GM18907 (cell line): Measurements from ENCODE around the gene MCCC1.

Experiments used
- ATAC-seq: cut with Tn5 transposase; IDR thresholded peaks from one replicate; pipeline ENCODE4 v1.9.1; 2021; ENCODE audit warnings: mild to moderate bottlenecking, moderate library complexity; ENCODE audit not compliant: unreplicated experiment

MCCC1 gene

DNA sequence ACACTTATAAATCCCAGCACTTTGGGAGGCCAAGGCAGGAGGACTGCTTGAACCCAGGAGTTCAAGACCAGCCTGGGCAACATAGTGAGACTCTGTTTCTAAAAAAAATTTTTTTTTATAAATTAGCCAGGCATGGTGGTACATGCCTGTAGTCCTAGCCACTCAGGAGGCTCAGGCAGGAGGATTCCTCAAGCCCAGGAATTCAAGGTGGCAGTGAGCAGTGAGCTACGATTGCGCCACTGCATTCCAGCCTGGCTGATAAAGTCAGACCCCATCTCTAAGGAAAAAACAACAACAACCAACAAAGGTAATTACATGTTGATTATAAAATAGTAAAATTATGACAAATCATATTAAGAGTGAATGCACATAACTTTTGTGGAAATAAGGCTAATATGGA is 40.9 kb downstream of the MCCC1 start:
- ATAC-seq: no peak

- ATAC-seq: no peak
Measured at GRCh38 chr3:183050706-183051105, 48.6 kb downstream of the MCCC1 start.

- no peak for ATAC-seq
Measured at GRCh38 chr3:183046883-183047282, 52.4 kb downstream of the MCCC1 start.

- peak; percentile 98 for ATAC-seq
Measured at GRCh38 chr3:183044547-183045229, 54.6 kb downstream of the MCCC1 start.

GRCh38 chr3:183038757-183039156 is 60.5 kb downstream of the MCCC1 start:
- ATAC-seq: peak; percentile 33

- peak; percentile 93 for ATAC-seq
Measured at GRCh38 chr3:183038221-183038620, 61.1 kb downstream of the MCCC1 start.

- no peak for ATAC-seq
Measured at GRCh38 chr3:183033746-183034145, 65.5 kb downstream of the MCCC1 start.

DNA sequence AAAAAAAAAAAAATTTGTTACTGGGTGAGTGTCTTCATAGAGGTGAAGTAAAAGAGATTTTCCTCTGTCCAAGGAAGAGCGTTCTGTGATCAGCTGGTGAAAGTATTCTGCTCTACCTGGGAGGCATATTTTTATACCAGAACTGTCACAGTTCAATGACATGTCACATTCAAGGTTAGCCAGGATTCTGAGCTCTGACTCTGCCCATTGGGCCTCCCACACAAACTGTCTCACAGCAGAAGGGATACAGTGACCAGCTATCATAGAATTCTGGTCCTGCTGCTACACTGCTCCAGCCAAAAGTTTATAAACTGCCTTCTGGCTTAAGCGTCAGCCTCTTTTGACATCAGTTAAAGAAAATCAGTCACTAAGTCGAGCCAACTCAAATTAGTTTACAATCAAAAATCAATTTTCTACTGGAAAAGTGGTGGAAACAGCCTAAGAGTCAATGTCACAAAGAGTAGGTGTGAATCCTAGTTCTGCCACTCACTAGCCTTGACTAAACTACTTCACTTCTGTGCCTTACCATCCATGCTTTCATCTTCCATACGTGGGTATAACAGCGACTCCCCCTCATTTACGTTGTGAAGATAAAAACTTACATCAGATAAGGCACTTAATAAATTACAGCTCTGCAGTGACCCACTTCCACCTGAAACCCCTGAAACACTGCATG is 66.3 kb downstream of the MCCC1 start:
- ATAC-seq: no peak

- ATAC-seq: no peak
Measured at GRCh38 chr3:183031826-183032225, 67.5 kb downstream of the MCCC1 start.

DNA sequence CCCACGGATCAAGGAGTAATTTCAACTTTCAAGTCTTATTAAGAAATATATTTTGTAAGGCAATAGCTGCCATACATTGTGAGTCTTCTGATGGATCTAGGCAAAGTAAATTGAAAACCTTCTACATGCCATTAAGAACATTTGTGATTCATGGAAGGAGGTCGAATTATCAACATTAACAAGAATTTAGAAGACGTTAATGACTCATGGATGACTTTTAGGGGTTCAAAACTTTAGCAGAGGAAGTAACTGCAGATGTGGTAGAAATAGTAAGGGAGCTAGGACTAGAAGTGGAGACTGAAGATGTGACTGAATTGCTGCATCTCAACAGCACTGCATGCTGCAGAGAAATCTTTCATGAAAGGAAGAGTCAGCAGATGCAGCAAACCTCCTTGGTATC is 70.9 kb downstream of the MCCC1 start:
- ATAC-seq: no peak

DNA sequence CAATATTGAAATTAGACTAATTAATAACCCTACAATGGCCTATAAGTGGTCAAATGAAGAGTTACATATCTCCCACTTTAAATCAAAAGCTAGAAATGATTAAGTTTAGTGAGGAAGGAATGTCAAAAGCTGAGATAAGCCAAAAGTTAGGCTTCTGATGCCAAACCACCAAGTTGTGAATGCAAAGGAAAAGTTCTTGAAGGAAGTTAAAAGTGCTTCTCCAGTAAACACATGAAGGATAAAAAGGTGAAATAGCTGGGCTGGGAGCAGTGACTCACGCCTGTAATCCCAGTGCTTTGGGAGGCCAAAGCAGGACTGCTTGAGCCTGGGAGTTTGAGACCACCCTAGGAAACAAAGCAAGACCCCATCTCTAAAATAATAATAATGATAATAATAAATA is 72.0 kb downstream of the MCCC1 start:
- ATAC-seq: no peak

- no peak for ATAC-seq
Measured at GRCh38 chr3:183022936-183023516, 76.3 kb downstream of the MCCC1 start.

DNA sequence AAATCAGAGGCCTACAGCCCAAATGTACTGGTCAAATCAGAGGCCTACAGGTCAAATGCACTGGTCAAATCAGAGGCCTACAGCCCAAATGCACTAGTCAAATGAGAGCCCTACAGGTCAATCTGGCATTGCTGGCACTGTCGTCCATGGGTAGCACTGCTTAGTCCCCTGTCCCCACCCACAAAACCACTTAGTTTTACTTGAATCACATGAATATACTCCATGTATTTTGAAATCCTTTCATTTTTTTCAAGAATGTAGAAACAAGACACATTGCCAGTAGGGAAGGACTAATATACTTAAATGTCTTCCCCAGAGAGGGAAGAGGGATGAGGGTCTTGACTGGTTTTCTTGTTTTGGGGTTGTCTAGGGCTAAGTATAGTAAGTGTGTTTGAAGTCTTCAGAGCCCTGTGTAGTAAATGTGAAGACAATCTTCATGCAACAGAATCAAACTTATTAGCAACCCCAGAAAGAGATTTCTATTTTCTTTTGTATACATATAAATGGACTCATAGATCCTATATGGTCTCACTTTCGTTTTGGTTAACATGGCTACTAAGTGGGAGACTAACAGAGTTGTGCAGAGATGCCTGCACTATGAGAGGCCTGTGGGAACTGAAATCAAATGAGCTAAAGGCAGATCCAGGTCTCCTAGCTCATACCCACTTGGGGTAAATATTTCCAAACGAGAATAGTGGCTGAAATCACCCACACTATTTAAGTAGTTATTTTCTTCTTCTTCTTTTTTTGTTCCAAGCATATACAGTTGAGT is 80.7 kb downstream of the MCCC1 start:
- no peak for ATAC-seq

DNA sequence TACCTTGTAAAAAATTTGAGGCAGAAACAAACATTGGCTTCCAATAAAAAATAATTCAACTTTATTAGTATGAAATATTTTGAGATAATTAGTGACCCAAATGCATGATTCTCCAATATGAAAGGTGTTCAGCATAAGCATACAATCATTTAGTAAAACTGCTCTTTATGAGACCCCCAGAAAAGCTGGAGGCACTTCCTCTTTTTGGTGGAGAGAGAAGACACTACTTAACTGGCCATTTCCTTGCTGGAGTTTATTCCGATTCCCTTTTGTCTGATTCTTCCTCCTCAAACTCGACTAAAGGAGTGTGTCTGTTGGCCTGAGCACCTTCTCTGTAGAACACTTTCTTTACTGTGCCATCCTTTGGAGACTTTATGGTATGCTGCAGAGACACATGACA is 84.1 kb downstream of the MCCC1 start:
- ATAC-seq: no peak

- no peak for ATAC-seq
Measured at GRCh38 chr3:183013856-183014255, 85.4 kb downstream of the MCCC1 start.

- no peak for ATAC-seq
Measured at GRCh38 chr3:183013074-183013473, 86.2 kb downstream of the MCCC1 start.

DNA sequence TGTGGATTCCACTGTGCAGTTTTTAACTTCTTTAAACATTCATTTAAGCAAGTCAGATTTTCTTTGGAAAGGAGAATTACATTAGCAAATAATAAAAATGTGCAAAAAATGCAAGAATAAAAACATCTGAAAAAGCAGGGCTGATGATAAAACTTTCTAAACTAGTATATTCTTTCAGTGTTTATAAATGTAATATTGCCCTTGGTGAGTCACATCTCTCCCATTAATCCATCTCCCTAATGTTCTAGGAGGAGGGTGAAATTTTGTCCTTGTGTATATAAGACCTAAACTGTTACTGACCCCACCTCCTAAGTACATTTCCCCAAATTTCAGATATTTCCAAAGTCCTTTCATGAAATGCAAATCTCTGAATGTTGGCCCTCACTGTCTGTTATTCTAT is 90.5 kb downstream of the MCCC1 start:
- ATAC-seq: no peak

DNA sequence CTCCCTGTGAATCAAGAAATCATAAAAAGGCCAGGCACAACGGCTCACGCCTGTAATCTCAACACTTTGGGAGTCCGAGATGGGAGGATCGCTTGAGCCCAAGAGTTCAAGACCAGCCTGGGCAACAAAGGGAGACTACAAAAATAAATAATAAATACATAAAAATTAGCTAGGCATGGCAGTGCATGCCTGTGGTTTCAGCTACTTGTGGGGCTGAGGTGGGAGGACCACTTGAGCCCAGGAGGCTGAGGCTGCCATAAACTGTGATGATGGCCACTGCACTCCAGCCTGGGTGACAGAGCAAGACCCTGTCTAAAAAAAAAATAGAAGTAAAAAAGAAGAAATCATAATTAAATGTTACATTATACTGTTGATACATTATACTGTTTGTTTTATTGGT is 91.0 kb downstream of the MCCC1 start:
- ATAC-seq: no peak

DNA sequence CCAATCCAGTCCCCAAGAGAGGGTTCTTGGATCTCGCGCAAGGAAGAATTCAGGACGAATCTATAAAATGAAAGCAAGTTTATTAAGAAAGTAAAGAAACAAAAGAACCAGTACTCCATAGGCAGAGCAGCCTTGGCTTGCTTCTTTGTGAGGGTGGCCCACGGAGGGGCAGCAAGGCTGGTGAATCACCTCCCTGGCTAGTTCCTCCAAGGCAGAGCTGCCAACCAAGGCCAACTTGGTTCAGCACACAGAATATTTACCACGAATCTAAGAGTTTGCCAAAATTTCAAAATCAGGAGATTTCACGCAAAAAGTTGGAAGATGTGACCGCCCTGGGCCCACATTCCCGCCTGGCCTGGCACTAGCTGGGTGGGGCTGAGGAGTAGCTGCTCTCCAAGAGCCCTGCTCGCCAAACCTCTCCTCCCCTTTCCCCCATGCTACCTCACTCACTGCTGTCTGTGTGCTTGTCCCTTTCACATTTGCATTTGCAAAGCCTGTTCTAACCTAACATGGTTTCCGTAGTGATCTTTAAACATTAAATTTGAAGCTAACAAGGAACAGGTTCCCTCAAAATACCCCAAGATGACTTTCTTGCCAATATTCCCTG is 92.8 kb downstream of the MCCC1 start:
- ATAC-seq: no peak

- no peak for ATAC-seq
Measured at GRCh38 chr3:182999767-183000166, 99.5 kb downstream of the MCCC1 start.
